Embryonic facial prominence (tissue), 1 donor: Measurements from ENCODE around the gene TAF11.
"Not testable (repeated sequence)": the region's sequence is repeated elsewhere in the genome, so short reads cannot be mapped to it uniquely, and the experiment has no call there.

Experiments used
- DNase-seq: peaks from one replicate; pipeline ENCODE4 v3.0.0-alpha.2; 2016; ENCODE audit errors: extremely low spot score

TAF11 gene, protein sequence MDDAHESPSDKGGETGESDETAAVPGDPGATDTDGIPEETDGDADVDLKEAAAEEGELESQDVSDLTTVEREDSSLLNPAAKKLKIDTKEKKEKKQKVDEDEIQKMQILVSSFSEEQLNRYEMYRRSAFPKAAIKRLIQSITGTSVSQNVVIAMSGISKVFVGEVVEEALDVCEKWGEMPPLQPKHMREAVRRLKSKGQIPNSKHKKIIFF

DNA sequence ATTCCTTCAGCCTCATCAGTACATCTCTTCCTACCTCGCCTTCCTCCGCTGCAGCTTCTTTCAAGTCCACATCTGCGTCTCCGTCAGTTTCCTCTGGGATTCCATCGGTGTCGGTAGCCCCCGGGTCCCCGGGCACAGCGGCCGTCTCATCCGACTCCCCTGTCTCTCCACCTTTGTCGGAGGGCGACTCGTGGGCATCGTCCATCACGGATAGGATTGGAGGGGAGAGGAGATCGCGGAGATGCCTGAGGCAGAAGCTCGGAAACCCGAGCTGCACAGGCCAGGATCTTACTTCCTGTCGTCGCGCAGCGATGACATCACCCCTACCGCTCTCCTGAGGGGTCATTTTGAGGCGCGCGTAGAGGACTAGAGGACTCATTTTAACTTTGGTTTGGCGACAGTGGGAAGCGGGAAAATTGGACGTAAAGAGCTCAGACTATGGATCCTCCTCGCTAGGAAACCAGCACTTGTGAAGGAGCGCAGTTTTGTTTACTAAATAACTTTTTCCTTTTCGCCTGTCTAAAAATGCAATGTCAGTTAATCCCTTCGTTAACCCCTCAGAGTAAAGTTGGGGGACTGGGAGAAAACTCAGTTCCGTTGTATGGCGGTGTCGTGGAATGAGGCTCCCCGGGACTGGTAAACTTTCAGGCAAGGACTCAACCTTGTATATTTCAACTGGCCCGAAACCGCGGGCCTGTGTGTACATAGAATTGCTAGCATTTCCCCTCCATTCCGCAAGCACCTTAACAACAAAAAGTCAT lies at the start of gene TAF11:
TAF11 (minus strand) TSS at position 290 of the 761 bp plus-strand sequence; CDS start at position 205, 85 bp downstream.
- DNase-seq, result peak; percentile 91

DNA sequence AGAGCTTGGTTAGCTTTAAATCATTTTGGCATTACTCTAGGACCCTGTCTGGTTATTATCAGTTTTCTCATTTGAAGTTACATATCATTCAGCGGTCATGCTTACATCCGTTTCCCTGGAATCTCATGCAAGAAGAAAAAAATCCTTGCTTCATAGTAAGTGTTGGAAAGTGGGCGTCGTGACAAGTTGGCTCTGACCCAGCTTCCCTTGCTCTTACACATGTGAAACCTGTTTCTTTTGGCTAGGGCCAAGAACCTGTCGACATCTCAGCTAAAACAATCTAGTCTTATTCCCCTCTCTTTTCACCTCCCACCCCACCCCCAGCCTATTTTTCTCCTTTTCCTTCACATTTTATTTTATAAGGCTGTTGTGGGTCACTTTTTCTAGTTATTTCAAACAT lies 46.7 kb upstream of the TAF11 start:
- peak; percentile 58 for DNase-seq

DNA sequence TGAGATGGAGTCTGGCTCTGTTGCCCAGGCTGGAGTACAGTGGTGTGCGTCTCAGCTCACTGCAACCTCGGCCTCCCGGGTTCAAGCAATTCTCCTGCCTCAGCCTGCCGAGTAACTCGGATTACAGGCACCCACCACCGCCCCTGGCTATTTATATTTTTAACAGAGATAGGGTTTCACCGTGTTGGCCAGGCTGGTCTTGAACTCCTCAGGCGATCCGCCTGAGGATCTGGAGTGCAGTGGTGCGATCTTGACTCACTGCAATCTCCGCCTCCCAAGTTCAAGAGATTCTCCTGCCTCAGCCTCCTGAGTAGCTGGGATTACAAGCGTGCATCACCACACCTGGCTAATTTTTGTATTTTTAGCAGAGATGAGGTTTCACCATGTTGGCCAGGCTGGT lies 44.4 kb upstream of the TAF11 start:
- not testable (repeated sequence) for DNase-seq

DNA sequence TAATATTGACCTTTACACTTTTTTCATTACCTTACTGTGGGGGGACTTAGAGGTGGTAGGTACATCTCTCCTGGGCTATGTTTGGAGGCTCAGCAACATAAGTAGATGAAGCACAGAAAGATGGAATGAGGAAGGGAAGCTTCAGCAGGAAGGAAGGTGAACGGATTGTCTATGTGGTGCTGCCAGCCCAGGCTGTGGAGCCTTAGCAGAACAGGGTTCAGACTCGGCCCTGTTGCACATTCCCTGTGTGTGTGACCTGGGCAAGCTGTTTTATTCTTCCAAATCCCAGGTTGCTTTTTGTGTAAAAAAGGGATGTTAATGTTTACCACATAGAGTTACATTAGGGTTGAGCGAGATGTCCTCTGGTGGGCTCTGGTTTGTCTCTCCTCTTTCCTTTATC lies 42.4 kb upstream of the TAF11 start:
- no peak for DNase-seq

DNA sequence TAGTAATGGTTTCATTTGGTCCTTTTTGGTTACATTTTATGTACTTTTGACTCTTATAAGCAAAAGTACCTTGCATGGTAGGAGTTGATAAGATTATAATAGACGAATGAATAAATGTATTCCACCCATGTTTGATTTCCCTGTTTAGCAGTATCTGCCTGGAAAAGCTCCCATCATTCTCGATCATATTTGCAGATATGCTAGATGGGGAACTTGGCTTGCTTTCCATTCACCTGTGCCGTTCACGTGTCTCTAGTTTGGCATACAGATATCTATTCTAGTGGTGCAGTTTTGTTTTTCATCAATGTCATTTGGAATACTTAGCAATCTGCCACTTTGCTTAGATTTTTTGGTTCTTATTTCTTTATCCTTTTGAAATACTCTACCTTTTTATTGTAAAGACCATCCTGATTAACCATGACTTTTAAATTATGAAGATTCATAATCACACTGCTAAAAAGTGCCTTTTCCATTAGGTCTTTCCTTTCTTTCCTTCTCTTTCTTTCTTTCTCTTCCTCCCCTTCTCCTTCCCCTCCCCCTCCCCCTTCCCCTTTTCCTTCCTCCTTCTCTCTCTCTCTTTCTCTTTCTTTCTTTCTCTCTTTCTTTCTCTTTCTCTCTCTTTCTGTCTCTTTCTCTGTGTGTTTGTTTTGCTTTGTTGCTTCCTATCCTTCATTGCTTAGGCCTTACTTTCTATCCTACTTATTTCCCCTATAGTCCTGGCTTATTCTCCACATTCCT lies 41.6 kb upstream of the TAF11 start:
- DNase-seq, result no peak

DNA sequence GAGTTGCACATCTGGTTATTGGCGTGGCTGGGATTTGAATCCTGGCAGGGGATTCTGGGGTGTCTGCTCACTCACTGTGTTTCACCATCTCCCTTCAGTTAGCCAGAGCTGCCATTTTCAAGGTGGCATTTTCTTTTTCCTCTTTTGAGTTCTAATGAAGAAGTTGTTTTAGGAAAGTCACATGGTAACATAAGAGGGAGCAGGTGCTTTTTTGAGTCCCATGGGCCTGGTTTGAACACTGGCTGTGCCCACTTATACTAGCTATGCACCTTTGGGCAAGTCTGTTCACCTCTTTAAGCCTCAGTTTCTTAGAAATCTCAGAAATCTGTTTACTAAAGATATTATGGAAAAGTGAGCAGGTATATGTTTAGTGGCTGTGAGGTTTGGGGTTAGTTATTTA lies 40.9 kb upstream of the TAF11 start:
- DNase-seq, result no peak

DNA sequence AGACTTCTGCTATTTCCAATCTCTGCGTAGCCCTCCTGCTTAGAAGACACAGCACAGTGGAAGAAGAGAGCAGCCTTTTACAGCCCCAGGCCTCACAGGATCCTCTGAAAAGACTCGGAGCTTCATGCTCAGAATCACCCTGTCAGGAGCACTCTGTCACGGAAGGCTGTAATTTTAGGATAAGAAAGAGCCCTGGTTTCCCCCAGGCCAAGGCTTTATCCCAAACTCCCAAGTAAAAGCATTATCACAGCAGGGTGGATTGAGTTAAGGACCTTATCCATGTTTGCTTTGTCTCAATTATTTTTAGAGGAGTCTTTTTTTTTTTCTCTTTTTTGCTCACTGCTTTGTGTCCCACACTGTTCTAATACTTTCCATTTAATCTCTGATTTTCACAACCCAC lies 40.4 kb upstream of the TAF11 start:
- no peak for DNase-seq

DNA sequence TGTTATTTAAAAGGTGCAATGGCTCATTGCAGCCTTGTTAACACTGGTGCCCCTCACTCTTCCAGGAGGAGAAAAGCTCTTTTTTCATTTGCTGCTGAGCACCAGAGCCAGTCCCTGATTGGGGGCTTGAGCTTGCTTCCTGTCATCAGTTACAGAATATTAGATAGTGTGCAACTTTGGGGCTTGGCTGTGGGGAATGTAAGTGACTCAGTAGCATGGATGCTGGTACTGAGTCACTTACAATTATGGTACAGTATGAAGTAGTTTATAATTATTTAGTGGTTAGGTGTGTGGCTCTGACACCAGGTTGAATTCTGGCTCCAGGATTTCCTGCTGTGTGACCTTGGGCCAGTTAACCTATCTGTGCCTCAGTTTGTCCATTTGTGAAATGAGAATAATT lies 38.8 kb upstream of the TAF11 start:
- DNase-seq, result no peak

DNA sequence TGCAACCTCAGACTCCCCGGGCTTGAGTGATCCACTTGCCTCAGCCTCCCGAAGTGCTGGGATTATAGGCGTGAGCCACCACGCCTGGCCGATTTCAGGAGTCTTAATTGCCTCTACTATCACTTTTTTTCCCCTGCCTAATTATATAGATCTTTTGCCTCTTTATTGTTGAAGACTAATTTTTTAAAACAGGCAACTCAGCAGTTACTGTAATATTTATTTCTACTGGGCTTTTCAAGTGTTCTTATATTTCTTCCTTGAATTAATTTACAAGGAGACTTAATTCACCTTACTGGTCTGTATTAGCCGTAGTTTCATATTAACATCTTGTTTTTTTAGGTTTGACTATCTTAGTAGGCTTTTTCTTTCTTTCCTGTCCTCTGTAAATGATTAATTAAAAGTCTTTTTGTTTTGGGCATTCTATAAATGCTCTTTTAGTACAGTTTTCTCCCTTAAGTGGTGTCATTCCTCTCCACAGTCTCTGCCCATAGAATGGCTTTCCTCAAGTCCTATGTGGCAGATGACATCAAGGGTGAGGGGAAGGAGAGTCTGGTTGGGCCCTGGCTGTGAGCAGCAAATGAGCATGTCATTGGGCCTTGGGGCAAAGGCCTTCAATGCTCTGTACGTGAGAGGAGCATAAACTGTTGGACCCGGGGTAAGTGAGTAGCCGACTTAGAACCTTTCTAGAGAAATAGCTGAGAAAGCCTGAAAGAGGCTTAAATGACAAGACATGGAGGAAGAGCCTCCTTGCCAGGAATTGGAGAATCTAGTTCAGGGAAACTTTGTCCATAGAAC lies 37.2 kb upstream of the TAF11 start:
- DNase-seq, result no peak

DNA sequence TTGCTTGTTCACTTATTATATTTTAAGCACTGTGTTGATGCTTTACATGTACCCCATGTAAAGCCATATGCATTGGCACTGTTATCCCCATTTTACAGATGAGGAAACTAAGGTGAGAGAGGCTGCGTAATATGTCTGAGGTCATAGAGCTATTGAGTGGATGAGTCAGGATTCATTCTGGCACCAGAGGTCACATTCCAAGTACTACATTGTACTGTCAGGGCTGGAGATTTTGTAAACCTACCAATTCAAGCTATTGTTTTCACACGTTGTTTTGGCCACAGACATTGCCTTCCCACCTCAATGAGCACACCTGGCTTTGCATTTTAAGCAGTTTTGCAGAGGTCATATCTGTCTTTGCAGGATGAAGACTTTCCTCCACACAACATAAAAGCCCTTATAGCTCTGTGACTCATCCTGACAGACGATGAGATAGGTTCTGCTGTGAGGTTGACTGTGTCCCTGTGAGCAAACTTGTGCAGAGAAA lies 34.4 kb upstream of the TAF11 start:
- no peak for DNase-seq

DNA sequence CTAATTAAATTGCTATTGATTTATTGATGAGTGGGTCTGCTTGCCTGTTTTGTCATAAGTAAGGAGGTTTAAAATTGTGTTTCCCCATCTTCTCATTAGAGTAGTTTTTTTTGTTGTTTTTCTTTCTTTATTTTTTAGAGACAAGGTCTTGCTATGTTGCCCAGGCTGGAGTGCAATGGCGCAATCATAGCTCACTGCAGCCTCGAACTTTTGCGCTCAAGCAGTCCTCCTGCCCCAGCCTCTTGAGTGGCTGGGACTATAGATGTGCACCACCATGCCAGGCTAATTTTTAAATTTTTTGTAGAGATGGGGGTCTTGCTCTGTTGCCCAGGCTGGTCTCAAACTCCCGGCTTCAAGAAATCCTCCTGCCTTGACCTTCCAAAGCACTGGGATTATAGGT lies 32.3 kb upstream of the TAF11 start:
- DNase-seq, result no peak

DNA sequence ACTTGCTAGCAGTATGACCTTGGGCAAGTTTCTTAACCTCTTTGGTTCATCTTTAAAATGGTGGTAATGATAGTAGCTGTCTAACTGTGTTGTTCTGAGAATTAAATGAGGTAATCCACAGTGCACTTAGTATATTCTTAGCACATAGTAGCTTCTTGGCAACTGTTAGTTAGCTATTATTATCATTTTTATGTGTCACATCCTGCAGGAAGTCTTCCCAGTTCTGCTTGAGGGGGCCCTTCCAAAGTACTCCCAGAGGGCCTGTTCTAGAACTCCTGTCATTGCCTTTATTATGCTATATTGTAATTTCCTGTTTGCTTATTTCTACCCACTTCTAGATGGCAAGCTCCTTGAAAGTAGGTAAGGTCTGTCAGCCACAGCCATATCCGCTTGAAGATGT lies 31.8 kb upstream of the TAF11 start:
- DNase-seq, result no peak

DNA sequence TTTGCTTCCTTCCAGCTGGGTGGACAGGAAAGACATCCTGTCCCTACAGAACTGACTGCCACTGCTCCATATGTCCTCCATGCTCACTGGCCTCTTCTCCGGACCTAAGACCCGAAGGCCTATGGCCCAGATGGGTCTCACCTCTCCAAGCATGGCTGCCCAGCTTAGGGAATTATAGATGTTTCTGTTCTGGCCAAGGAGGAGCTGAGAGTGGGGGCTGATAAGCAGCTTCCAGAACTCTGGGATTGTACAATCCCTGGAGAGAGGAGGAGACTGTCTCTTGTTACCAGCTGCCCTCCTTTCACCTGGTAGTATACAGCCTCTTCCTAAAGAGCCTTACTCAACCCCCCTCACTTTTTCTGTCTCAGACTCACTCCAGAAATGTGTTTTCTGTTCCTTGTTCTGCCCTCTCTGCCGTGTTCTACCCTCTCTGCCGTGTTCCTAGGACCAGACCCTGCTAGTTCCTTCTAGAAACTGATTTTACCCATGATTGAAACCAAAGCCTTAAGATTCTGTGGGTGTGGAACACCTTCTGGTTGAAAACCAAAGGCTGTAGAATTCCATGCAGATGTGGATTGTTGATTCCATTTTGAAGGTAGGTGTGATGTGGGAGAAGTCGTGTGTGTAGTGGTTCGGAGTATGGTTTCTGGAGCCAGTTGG lies 29.9 kb upstream of the TAF11 start:
- no peak for DNase-seq

DNA sequence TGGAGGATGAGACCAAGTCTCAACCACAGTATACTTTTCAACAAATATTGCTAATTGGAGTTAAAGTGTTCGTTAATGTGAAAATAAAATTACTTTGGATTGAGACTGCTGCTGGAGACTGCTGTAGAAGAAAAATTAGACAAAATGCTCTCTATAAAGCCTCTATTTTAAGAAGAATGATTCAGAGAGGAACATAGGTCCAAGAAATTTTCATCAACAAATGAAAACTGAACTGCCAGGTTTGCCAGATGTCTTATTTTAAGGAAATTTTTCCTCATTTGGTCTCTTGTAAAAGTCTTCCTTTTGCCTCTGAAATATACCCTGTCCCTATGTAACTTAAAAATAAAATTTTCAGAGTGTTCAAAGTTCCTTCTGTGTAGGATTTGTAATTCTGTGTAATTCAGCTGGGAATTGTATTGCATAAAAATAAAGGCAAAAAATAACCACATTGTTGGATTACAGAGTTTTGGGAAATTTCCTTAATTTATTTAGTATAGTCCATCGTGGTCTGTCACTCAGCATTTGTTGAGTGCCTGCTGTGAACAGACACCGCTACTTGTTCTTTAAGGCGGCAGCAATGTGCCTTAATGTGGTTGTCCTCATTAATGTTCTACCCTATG lies 28.6 kb upstream of the TAF11 start:
- no peak for DNase-seq

DNA sequence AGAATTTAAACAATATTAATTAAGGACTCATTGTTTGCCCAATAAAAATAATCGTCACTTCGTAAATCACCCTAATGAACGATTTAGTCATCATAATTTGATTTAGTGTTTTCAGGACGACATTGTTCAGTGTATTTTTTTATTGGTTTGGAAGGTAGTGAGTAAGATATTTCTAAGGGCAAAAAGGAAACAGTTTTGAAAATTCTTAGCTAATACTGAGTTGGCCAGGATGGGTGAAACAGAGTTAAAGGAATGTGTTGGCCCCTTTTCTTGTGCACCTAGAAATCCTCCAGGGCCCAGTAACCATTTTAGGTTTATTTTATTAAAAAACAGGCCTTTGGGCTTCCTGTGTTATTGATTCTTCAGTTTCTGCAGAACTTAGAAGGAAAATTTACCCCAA lies 26.5 kb upstream of the TAF11 start:
- DNase-seq, result no peak

DNA sequence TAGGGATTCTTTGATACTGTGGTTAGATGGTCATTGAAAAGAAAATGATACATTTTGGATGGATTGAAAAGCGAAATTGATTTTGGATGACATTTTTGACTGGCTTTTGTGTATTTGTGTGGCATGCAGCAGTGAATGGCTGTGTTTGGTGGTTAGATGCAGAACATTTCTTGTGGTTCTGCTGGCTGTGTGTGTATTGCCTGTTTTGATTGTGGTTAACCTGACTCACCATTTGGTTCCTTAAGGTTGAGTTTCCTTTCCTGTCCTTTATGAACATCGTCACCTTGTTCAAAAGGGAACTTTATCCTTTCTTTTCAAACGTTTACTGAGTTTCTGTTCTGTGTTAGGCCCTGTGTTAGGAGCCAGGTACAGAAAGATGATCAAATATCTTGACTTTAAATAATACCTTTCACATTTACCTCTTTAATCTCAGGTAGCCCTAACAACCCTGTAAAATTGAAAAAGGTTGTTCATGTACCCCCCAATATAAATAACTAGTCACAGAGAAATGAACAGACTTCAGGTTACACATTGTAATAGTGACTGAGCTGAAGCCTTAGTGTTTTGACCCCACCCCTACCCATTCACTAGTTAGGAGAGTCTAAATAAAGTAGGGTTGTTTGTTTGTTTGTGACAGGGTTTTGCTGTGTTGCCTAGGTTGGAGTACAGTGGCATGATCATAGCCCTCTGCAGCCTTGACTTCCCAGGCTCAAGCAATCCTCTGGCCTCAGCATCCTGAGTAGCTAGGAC lies 25.0 kb upstream of the TAF11 start:
- DNase-seq, result no peak

DNA sequence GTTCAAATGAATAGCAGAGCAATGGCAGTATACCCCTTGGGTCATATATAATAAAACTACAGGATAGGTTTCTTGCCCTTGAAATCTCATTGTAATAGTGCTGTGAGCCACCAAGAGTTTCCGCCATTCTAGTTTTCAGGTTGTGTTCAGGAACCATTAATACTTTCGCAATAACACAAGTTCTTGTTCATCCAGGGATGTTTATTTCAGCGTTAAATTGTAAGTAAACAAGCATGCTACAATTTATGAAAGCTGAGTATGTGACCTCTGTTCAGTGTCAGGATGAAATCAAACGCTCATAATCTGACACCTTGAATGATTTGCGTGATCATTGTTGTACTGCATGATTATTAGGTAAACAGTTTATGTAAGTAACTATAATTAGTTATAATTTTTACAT lies 24.0 kb upstream of the TAF11 start:
- no peak for DNase-seq

DNA sequence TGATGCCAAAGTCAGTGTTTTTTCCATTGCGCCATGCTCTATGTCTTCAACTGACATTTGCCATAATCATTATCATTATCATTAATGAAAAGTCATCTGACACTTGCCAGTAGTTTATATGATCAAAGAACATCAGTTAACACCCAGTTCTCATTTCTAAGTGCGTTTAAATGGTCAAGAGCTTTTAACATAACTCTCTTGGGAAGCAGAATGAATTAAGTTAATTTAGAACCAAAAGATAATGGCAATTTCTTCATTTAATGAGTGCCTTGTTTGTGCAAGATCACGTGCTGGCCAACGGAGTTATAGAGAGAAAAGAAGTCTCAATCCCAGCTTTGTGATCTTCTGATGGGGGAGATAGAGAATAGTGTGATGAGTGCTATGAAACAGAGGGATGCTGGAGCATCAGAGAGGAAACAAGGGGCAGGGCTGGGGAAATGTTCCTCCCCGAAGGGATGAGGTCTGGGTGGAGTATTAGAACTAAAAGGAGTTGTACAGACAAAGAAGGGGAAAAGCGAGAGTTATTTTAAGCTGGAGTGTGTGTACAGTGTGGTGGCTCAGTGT lies 21.6 kb upstream of the TAF11 start:
- DNase-seq, result no peak

DNA sequence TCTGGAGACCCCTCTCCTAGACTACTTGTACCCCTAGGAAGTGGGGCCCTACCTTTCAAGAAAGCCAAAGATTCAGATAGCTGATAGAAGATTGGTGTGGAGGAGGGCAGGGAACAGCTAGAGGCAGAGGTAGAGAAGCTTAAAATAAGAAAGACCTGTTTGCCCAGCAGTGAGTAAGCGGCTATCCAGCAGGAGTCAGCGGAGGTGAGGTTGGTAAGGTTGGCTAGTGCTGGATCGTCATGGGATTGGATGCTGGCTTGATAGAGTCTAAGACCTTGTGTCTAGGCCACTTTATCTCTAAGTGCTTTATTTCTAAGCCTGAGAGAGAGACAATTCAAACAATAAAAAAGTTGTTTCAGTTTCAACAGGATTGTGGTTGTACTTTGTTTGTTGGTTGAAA lies 20.4 kb upstream of the TAF11 start:
- DNase-seq, result no peak

DNA sequence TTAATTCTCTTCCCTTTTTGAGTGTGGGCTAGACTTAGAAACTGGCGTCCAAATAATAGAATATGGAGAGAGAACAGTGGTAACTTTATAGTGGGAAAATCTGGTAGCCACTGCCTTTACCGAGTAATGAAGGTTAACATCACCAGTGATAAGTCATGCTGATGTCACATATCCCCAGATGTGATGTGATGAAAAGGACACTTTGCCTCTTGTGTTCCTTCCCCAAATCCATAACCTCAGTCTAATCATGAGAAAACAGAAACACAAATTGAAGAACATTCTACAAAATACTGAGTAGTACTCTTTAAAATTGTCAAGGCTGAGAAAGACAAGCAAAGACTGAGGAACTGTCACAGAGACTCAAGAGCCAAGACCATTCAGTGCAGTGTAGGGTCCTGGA lies 19.0 kb upstream of the TAF11 start:
- DNase-seq, result no peak
